ENCODE data around the gene NUDT14. TPM values are rescaled to one million over a fixed set of nuclear protein-coding genes. Genes with fewer than 3 reads are reported as not detected.

The NUDT14 gene
- total RNA-seq: 6.1 and 6.7 TPM in 2 replicates

DNA sequence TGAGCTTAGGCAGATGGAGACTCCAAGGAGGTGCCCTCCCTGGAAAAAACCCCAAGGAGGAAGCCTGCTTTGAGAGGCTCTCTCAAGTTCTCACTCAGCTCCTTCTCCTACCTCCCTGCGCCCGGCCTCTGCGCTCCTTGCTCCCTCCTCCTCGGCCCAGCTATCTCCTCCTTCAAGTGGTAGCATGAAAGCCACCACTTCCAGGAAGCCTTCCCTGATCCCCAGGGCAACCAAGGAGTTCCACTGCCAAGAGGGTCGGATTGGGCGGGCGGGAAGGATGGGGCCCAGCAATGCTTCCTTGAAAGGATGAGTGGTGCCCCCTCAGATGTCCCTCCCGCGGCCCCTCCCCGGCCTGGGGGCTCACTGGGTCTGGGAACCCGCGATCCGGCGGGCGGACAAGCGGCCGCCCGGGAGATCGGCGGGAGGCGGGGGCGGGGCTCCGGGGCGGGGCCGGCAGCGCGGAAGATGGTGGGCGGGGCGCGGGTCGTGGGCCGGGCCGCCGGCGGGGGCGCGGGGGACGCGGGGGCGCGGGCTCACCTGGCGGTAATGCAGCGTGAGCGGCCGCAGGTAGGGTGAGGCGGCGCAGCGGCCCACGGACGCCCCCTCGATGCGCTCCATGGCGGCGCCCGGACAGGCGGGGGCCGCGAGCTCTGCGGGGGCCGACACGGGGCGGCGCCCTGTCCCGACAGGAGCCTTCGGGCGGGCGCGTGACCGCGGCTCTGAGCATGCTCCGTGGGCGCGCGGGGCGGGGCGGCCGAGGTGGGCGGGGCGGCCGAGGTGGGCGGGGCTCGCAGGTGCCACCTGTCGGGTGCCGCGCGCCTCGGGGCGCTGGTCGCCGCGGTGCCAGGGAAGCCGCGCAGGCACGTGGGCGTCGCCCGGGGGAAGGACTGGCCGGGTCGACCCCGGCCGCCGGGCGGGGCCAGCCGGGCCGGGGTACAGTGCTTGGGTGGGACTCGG is at the start of gene NUDT14:
NUDT14 (minus strand) TSS at position 721 of the 957 bp plus-strand sequence; CDS start at position 618, 103 bp downstream.

DNA sequence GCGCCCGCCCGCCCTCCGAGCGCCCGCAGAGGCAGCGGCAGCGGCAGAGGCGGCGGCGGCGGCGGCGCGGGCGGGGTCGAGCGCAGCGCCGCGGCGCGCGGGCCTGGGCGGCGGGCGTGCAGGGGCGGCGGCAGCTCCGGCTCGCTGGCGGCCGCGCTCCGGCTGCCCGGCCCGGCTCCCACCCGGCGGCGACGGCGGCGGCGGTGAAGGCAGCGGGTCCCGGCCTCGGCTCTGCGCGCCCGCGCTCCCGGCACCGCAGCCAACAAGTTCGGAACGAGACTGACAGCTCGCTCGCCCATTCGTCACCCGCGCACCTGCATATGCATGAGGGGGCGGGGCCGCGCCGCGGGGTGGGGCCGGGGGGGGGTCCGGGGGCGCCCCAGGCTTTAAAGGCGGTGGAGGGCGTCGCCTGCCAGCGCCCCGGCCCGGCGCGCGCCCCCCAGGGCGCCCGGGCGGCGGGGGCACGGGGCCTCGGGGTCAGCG is 12.6 kb downstream of the NUDT14 start, which contains the start of gene JAG2:
JAG2 (minus strand) TSS at position 281 of the 483 bp plus-strand sequence. CDS start 356 bp downstream, outside the sequence.

Other genes starting within 250 kb of the NUDT14 start
- 10.6 and 10.9 TPM in 2 replicates for gene AHNAK2, start 202.9 kb downstream of the NUDT14 start, total RNA-seq
- 4.5 and 6.4 TPM in 2 replicates for gene CLBA1, start 195.5 kb downstream of the NUDT14 start, total RNA-seq
- 38.5 and 38.7 TPM in 2 replicates for gene CDCA4, start 160.2 kb downstream of the NUDT14 start, total RNA-seq
- gene GPR132, start 115.9 kb downstream of the NUDT14 start, total RNA-seq: not detected in 2 replicates
- gene JAG2, start 12.5 kb downstream of the NUDT14 start, total RNA-seq: 0.30 and 0.50 TPM in 2 replicates
- gene BTBD6, start 67.2 kb upstream of the NUDT14 start, total RNA-seq: 56.2 and 63.7 TPM in 2 replicates
- 26.8 and 27.2 TPM in 2 replicates for gene BRF1, start 119.7 kb upstream of the NUDT14 start, total RNA-seq
- gene PACS2, start 133.4 kb upstream of the NUDT14 start, total RNA-seq: 40.3 and 40.5 TPM in 2 replicates
- gene TEX22, start 217.2 kb upstream of the NUDT14 start, total RNA-seq: under 0.01 TPM in 1 of 2 replicates, not detected in the other
- 39.2 and 47.0 TPM in 2 replicates for gene MTA1, start 238.5 kb upstream of the NUDT14 start, total RNA-seq

Data from bronchus fibroblast of lung (primary cell).